ENCODE results near the gene PINK1.

Gene PINK1

DNA sequence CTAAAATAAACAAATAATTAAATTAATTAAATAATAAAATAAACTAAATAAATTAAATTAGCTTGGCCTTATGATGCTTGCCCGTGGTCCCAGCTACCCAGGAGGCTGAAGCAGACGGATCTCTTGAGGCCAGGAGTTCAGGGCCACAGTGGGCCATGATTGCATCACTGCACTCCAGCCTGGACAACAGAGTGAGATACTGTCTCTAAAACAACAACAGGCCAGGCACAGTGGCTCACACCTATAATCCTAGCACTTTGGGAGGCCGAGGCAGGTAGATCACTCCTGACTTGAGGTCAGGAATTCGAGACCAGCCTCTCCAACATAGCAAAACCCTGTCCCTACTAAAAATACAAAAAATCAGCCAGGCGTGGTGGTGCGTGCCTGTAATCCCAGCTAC, 12.2 kb upstream of the PINK1 start:
- H3K27me3 ChIP-seq (ENCODE audit: control insufficient read depth in 5 of 5, insufficient read depth in 4 of 5, low read length in 5 of 5): peaks cover 0 to 4% (median 0%) of the 10 kb centered on the region in 5 donors
- H3K4me3 ChIP-seq (ENCODE audit: low read depth in 1 of 5, low read length in 5 of 5): no peak overlapping the region
- H3K36me3 ChIP-seq (ENCODE audit: control insufficient read depth in 5 of 5, insufficient read depth in 5 of 5, low read length in 5 of 5): no peaks in the 10 kb centered on the region

DNA sequence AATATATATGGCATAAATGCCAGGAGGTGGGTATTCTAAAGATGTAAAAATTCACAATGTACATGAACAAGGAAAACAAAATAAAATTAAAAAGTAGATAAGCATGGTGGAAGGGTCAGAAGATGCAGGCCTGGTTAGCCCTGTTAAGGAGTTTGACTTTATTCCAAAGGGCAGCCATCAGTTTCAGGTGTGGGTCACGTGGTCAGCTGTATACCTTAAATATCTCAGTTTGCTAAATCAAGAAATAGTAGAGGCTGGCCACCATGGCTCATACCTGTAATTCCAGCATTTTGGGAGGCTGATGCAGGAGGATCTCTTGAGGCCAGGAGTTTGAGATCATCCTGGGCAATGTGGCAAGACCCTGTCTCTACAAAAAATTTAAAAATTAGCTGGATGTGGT, 8.5 kb upstream of the PINK1 start:
- Histone ChIP-seq H3K36me3 (ENCODE audit: control insufficient read depth in 5 of 5, insufficient read depth in 5 of 5, low read length in 5 of 5) (no peaks in the 10 kb centered on the region), H3K9me3 (ENCODE audit: control insufficient read depth in 5 of 5, low read length in 5 of 5) (no peaks in the 10 kb centered on the region), H3K27me3 (ENCODE audit: control insufficient read depth in 5 of 5, insufficient read depth in 4 of 5, low read length in 5 of 5) (peaks cover 0 to 3% (median 0%) of the 10 kb centered on the region in 5 donors), H3K9ac (ENCODE audit: low read length in 5 of 5) (no peak overlapping the region), H3K4me3 (ENCODE audit: low read depth in 1 of 5, low read length in 5 of 5) (no peak overlapping the region), H3K4me1 (ENCODE audit: control insufficient read depth in 5 of 5, insufficient read depth in 5 of 5, low read length in 5 of 5) (no peaks in the 10 kb centered on the region), H3K27ac (ENCODE audit: low read depth, low read length) (no peak overlapping the region)

More for the DNA sequence above, 12.2 kb upstream of the PINK1 start:
- no peak overlapping the region for H3K27ac ChIP-seq (ENCODE audit: low read depth, low read length)
- no peak overlapping the region for H3K9ac ChIP-seq (ENCODE audit: low read length in 5 of 5)
- H3K9me3 ChIP-seq (ENCODE audit: control insufficient read depth in 5 of 5, low read length in 5 of 5): no peaks in the 10 kb centered on the region
- H3K4me1 ChIP-seq (ENCODE audit: control insufficient read depth in 5 of 5, insufficient read depth in 5 of 5, low read length in 5 of 5): peaks cover 3 to 5% (median 4%) of the 10 kb centered on the region in 5 donors

DNA sequence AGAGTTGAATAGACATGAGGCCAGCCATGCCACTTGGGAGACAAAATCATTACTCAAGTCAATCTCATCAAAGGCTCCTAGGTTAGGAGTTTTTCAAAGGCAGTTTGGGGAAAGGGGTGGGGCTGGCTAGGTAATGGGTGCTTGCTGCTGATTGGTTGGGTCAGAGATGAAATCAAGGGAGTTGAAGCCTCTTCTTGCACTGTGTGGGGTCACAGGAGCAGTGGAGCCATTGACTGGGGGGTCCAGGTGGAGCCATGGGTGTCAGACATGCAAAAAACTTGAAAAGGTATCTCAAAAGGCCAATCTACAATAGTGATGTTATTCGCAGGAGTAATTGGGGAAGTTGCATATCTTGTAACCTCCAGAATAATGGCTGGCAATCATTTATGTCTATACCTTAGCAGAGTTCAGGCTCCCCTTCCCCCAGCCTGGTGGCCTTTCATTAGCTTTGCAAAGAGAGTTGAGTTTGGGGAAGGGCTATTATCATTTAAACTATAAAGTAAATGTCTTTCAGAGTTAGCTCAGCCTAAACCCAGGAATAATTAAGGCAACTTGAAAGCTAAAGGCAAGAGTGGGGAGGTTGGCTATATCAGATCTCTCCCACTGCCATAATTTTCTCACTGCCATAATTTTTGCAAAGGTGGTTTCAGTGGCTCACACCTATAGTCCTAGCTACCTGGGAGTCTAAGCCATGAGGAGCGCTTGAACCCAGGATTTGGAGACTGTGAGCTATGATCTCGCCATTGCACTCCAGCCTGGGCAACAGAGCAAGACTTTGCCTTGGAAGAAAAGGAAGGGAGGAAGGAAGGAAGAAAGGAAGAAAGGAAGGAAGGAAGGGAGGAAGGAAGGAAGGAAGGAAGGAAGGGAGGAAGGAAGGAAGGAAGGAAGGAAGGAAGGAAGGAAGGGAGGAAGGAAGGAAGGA, 7.8 kb upstream of the PINK1 start:
- H3K27ac ChIP-seq (ENCODE audit: low read depth, low read length): no peak overlapping the region
- peaks cover 0 to 3% (median 0%) of the 10 kb centered on the region in 5 donors for H3K27me3 ChIP-seq (ENCODE audit: control insufficient read depth in 5 of 5, insufficient read depth in 4 of 5, low read length in 5 of 5)
- H3K4me3 ChIP-seq (ENCODE audit: low read depth in 1 of 5, low read length in 5 of 5): no peak overlapping the region
- no peaks in the 10 kb centered on the region for H3K36me3 ChIP-seq (ENCODE audit: control insufficient read depth in 5 of 5, insufficient read depth in 5 of 5, low read length in 5 of 5)
- H3K9ac ChIP-seq (ENCODE audit: low read length in 5 of 5): no peak overlapping the region
- no peaks in the 10 kb centered on the region for H3K9me3 ChIP-seq (ENCODE audit: control insufficient read depth in 5 of 5, low read length in 5 of 5)
- no peaks in the 10 kb centered on the region for H3K4me1 ChIP-seq (ENCODE audit: control insufficient read depth in 5 of 5, insufficient read depth in 5 of 5, low read length in 5 of 5)

DNA sequence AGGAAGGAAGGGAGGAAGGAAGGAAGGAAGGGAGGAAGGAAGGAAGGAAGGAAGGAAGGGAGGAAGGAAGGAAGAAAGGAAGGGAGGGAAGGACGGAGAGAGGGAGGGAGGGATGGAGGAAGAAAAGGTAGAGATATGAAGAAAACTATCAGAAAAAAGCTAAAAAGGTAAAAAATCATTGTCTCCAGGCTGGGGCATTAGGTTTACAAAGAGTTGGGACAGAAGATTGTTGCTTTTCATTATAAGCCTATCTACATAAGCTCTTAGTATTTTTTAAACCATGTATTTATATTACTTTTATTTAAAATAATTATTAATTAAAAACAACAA, 7.2 kb upstream of the PINK1 start:
- no peak overlapping the region for H3K27ac ChIP-seq (ENCODE audit: low read depth, low read length)
- H3K9me3 ChIP-seq (ENCODE audit: control insufficient read depth in 5 of 5, low read length in 5 of 5): no peaks in the 10 kb centered on the region
- H3K9ac ChIP-seq (ENCODE audit: low read length in 5 of 5): no peak overlapping the region
- H3K4me3 ChIP-seq (ENCODE audit: low read depth in 1 of 5, low read length in 5 of 5): no peak overlapping the region
- H3K27me3 ChIP-seq (ENCODE audit: control insufficient read depth in 5 of 5, insufficient read depth in 4 of 5, low read length in 5 of 5): peaks cover 0 to 3% (median 0%) of the 10 kb centered on the region in 5 donors
- H3K4me1 ChIP-seq (ENCODE audit: control insufficient read depth in 5 of 5, insufficient read depth in 5 of 5, low read length in 5 of 5): no peaks in the 10 kb centered on the region
- H3K36me3 ChIP-seq (ENCODE audit: control insufficient read depth in 5 of 5, insufficient read depth in 5 of 5, low read length in 5 of 5): no peaks in the 10 kb centered on the region

DNA sequence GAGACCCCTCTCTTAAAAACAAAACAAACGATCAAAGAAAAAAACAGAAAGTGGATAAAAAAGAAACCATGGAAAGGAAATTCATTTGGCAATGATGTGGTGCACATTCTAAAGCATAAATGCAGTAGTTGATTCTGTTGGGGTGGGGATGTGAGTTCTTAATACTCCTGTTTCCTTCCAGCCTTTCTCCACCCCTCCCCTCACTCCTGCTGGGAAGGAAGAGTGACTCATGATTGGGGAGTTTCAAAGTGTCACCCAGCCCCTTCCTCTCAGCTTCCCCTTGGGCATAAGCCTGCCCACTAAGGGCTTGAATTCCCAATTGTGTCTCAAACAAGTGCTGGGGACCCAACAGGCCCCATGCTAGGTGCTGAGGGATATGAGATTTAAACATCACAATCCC, 6.7 kb upstream of the PINK1 start:
- no peak overlapping the region for H3K4me3 ChIP-seq (ENCODE audit: low read depth in 1 of 5, low read length in 5 of 5)

DNA sequence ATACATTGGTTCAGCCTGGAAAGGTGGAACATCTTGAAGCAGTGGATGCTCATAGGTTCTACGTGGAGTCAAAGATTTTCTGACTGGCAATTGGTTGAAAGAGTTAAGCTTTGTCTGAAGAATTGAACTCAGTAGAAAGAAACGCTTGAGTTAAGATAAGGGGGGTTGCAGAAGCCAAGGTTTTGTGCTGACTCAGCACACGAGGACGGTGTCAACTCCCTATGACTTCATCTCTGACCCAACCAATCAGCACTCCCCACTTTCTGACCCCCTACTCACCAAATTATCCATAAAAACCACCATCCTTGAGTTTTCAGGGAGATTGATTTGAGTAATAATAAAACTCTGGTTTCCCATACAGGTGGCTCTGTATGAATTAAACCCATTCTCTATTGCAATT, 2.5 kb upstream of the PINK1 start:
- peaks cover 0 to 23% (median 19%) of the 10 kb centered on the region in 5 donors for H3K4me1 ChIP-seq (ENCODE audit: control insufficient read depth in 5 of 5, insufficient read depth in 5 of 5, low read length in 5 of 5)
- no peaks in the 10 kb centered on the region for H3K36me3 ChIP-seq (ENCODE audit: control insufficient read depth in 5 of 5, insufficient read depth in 5 of 5, low read length in 5 of 5)
- H3K4me3 ChIP-seq (ENCODE audit: low read depth in 1 of 5, low read length in 5 of 5): no peak overlapping the region
- H3K9me3 ChIP-seq (ENCODE audit: control insufficient read depth in 5 of 5, low read length in 5 of 5): no peaks in the 10 kb centered on the region
- no peaks in the 10 kb centered on the region for H3K27me3 ChIP-seq (ENCODE audit: control insufficient read depth in 5 of 5, insufficient read depth in 4 of 5, low read length in 5 of 5)
- no peak overlapping the region for H3K9ac ChIP-seq (ENCODE audit: low read length in 5 of 5)
- H3K27ac ChIP-seq (ENCODE audit: low read depth, low read length): no peak overlapping the region

More for the DNA sequence above, 6.7 kb upstream of the PINK1 start:
- H3K36me3 ChIP-seq (ENCODE audit: control insufficient read depth in 5 of 5, insufficient read depth in 5 of 5, low read length in 5 of 5): no peaks in the 10 kb centered on the region
- no peak overlapping the region for H3K27ac ChIP-seq (ENCODE audit: low read depth, low read length)
- peaks cover 0 to 3% (median 0%) of the 10 kb centered on the region in 5 donors for H3K27me3 ChIP-seq (ENCODE audit: control insufficient read depth in 5 of 5, insufficient read depth in 4 of 5, low read length in 5 of 5)
- H3K9me3 ChIP-seq (ENCODE audit: control insufficient read depth in 5 of 5, low read length in 5 of 5): no peaks in the 10 kb centered on the region
- H3K4me1 ChIP-seq (ENCODE audit: control insufficient read depth in 5 of 5, insufficient read depth in 5 of 5, low read length in 5 of 5): no peaks in the 10 kb centered on the region
- H3K9ac ChIP-seq (ENCODE audit: low read length in 5 of 5): no peak overlapping the region

DNA sequence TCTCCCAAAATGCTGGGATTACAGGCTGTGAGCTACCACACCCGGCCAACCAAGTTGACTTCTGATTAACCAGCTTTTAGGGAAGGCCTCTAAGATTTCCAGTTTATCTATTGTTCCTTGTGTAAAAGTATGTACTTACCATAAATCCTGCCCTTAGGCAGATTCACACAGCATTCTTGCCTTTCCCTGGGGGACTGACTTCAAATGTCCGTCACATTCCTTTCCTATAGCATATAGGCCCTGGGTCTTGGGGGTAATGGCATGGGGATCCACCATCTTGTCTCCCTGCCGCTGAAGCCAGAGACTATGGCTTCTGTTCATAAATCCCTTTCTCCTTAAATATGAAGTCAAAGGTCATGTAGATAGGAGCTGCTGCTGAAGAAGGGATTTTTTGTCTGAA, 872 bp upstream of the PINK1 start:
- Histone ChIP-seq H3K9ac (ENCODE audit: low read length in 5 of 5) (no peak overlapping the region), H3K27ac (ENCODE audit: low read depth, low read length) (no peak overlapping the region), H3K4me3 (ENCODE audit: low read depth in 1 of 5, low read length in 5 of 5) (no peak overlapping the region), H3K9me3 (ENCODE audit: control insufficient read depth in 5 of 5, low read length in 5 of 5) (no peaks in the 10 kb centered on the region), H3K27me3 (ENCODE audit: control insufficient read depth in 5 of 5, insufficient read depth in 4 of 5, low read length in 5 of 5) (no peaks in the 10 kb centered on the region), H3K4me1 (ENCODE audit: control insufficient read depth in 5 of 5, insufficient read depth in 5 of 5, low read length in 5 of 5) (peaks cover 0 to 24% (median 21%) of the 10 kb centered on the region in 5 donors), H3K36me3 (ENCODE audit: control insufficient read depth in 5 of 5, insufficient read depth in 5 of 5, low read length in 5 of 5) (peaks cover 0 to 9% (median 6%) of the 10 kb centered on the region in 5 donors)

DNA sequence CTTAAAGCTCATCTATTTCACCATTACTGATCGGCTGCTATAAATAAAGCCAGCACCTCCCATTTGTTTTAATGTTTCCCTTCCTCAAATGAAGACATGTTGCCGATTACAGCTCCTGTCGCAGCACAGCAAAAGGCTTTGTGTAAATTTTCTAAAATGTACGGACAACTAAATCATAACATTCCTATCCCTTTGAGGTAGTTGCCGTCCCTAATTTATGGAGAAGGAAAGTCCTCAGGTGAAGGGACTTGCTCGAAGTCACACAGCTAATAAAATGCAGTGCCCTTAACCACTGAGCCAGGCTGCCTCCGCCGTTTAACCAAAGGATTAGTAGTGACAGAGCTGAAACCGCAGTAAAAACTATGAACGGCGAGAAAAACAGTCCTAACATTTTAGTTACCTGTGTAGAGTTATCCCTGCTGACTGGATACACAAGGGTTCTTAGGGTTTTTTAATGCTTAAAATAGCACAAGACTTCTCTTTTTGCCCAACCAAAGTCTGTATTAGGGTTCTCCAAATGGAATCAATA, 871 bp downstream of the PINK1 start:
- peaks cover 0 to 24% (median 21%) of the 10 kb centered on the region in 5 donors for H3K4me1 ChIP-seq (ENCODE audit: control insufficient read depth in 5 of 5, insufficient read depth in 5 of 5, low read length in 5 of 5)
- H3K27me3 ChIP-seq (ENCODE audit: control insufficient read depth in 5 of 5, insufficient read depth in 4 of 5, low read length in 5 of 5): no peaks in the 10 kb centered on the region
- peak overlapping the region; percentile 86 for H3K27ac ChIP-seq (ENCODE audit: low read depth, low read length)
- no peaks in the 10 kb centered on the region for H3K9me3 ChIP-seq (ENCODE audit: control insufficient read depth in 5 of 5, low read length in 5 of 5)
- H3K9ac ChIP-seq (ENCODE audit: low read length in 5 of 5): peak overlapping the region; percentile 57 to 89 (median 73)
- H3K4me3 ChIP-seq (ENCODE audit: low read depth in 1 of 5, low read length in 5 of 5): peak overlapping the region; percentile 73 to 93 (median 90)
- peaks cover 0 to 27% (median 23%) of the 10 kb centered on the region in 5 donors for H3K36me3 ChIP-seq (ENCODE audit: control insufficient read depth in 5 of 5, insufficient read depth in 5 of 5, low read length in 5 of 5)

DNA sequence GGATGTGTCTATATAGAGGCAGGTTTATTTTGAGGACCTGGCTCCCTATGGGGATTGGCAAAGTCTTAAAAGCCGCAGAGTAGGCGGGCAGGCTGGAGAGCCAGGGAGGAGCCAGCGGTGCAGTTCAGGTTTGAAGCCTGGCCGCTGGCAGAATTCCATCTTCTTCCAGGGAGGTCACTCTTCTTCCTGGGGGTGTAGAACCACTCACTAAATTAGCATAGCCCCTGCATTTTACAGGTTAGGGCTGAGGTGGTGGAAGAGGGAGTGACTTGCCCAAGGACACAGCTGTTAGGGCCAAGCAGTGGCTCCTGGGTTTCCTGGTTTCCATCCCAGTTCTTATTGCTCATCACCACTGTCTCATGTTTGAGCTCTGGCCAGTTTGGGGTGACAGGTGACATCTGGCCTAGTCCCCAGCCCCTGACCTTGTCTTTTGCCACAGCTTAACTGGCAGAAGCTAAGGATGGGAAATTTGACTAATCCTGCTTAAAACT, 1.4 kb downstream of the PINK1 start:
- Histone ChIP-seq H3K36me3 (ENCODE audit: control insufficient read depth in 5 of 5, insufficient read depth in 5 of 5, low read length in 5 of 5) (peaks cover 0 to 32% (median 28%) of the 10 kb centered on the region in 5 donors), H3K9ac (ENCODE audit: low read length in 5 of 5) (peak overlapping the region; percentile 57 to 89 (median 73)), H3K27ac (ENCODE audit: low read depth, low read length) (peak overlapping the region; percentile 86), H3K4me3 (ENCODE audit: low read depth in 1 of 5, low read length in 5 of 5) (peak overlapping the region; percentile 73 to 93 (median 90)), H3K4me1 (ENCODE audit: control insufficient read depth in 5 of 5, insufficient read depth in 5 of 5, low read length in 5 of 5) (peaks cover 0 to 24% (median 21%) of the 10 kb centered on the region in 5 donors), H3K9me3 (ENCODE audit: control insufficient read depth in 5 of 5, low read length in 5 of 5) (no peaks in the 10 kb centered on the region), H3K27me3 (ENCODE audit: control insufficient read depth in 5 of 5, insufficient read depth in 4 of 5, low read length in 5 of 5) (no peaks in the 10 kb centered on the region)

DNA sequence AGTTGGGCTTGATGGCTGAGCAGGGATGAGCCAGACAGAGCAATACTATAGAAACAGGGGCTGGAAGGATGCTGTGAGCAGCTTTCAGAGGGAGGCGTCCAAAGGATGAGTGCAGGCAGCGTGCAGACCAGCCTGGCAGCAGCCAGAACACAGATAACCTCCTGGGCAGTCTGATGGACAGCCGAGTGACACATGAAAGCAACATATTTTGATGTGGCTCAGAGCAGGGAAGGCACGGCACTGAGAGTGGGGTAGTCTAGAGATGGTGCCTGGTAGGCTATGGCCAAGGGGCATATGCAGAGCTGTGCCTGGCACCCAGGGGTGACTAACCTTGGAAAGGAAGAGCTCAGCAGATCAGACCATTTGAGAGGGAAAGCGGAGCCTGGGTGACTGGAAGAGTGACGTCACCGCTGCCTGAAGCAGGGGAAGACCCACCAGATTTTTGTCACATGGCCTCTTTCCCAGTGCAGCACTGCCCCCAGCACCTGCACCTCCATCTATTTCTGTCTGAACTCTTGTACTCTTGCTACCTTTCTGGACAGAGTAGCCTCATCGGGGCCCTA, 3.6 kb downstream of the PINK1 start:
- Histone ChIP-seq H3K27ac (ENCODE audit: low read depth, low read length) (no peak overlapping the region), H3K36me3 (ENCODE audit: control insufficient read depth in 5 of 5, insufficient read depth in 5 of 5, low read length in 5 of 5) (peaks cover 3 to 53% (median 49%) of the 10 kb centered on the region in 5 donors), H3K9ac (ENCODE audit: low read length in 5 of 5) (peak overlapping the region in 1 of 5 donors; percentile 30), H3K27me3 (ENCODE audit: control insufficient read depth in 5 of 5, insufficient read depth in 4 of 5, low read length in 5 of 5) (no peaks in the 10 kb centered on the region), H3K4me1 (ENCODE audit: control insufficient read depth in 5 of 5, insufficient read depth in 5 of 5, low read length in 5 of 5) (peaks cover 0 to 24% (median 21%) of the 10 kb centered on the region in 5 donors), H3K4me3 (ENCODE audit: low read depth in 1 of 5, low read length in 5 of 5) (no peak overlapping the region), H3K9me3 (ENCODE audit: control insufficient read depth in 5 of 5, low read length in 5 of 5) (no peaks in the 10 kb centered on the region)
